OCI-LY7 (cell line): ENCODE measurements around the gene MYL12A. TPM values are rescaled to one million over a fixed set of nuclear protein-coding genes. Genes with fewer than 3 reads are reported as not detected.

Experiments
- BruUV-seq: library from RNA; stranded (reverse); fragments of 400-500 nt; replicated peaks from 2 replicates; lab custom pipeline; 2021; lab: Mats Ljungman, UMichigan
- CTCF ChIA-PET: fragments of 300-600 bp; sonication (Branson Sonifier 250); formaldehyde crosslinking; loops from one replicate; lab custom pipeline; 2022; ENCODE audit warnings: antibody characterized with exemption; ENCODE audit not compliant: unreplicated experiment; lab: Charles Lee
- POLR2A ChIA-PET: fragments of 300-600 bp; sonication (Branson Sonifier 250); formaldehyde crosslinking; loops from one replicate; lab custom pipeline; 2022; ENCODE audit warnings: antibody characterized with exemption; lab: Charles Lee
- DNase-seq: peaks from one replicate; pipeline ENCODE4 v3.0.0-alpha.2; 2015; ENCODE audit warnings: low spot score
- H2AFZ ChIP-seq: fragments of 200-600 bp; sonication (generic), shearing (Covaris generic); 2 replicates; pipeline ENCODE4 v1.6.1; 2014; ENCODE audit warnings: mild to moderate bottlenecking, antibody characterized with exemption, low read length, moderate library complexity
- H3K27ac ChIP-seq: fragments of 200-600 bp; sonication (generic); 2 replicates; pipeline ENCODE4 v1.5.1; 2014; ENCODE audit warnings: mixed run types, low read depth, mild to moderate bottlenecking, moderate library complexity, low read length, inconsistent platforms; ENCODE audit not compliant: poor library complexity, severe bottlenecking
- H3K36me3 ChIP-seq: fragments of 200-600 bp; sonication (generic); 2 replicates; pipeline ENCODE4 v1.6.1; 2014; ENCODE audit warnings: mild to moderate bottlenecking, antibody characterized with exemption, low read length, moderate library complexity, mixed read lengths; ENCODE audit not compliant: insufficient read depth
- H3K4me1 ChIP-seq: fragments of 200-600 bp; sonication (generic); 2 replicates; pipeline ENCODE4 v1.5.1; 2014; ENCODE audit warnings: mild to moderate bottlenecking, low read length; ENCODE audit not compliant: insufficient read depth, poor library complexity, severe bottlenecking
- H3K4me2 ChIP-seq: fragments of 200-600 bp; sonication (generic); 2 replicates; pipeline ENCODE4 v1.6.1; 2014; ENCODE audit warnings: mild to moderate bottlenecking, low read length
- H3K4me3 ChIP-seq: fragments of 200-600 bp; sonication (generic); 2 replicates; pipeline ENCODE4 v1.5.1; 2014; ENCODE audit warnings: mild to moderate bottlenecking, low read depth, low read length; ENCODE audit not compliant: poor library complexity, severe bottlenecking
- H3K79me2 ChIP-seq: fragments of 200-600 bp; sonication (generic); 2 replicates; pipeline ENCODE4 v1.6.1; 2016; ENCODE audit warnings: low read depth, mild to moderate bottlenecking, low read length, moderate library complexity, mixed read lengths; ENCODE audit not compliant: insufficient read depth
- H3K9me2 ChIP-seq: fragments of 200-600 bp; sonication (generic); 2 replicates; pipeline ENCODE4 v1.6.1; 2016; ENCODE audit warnings: mild to moderate bottlenecking, low read length, mixed read lengths; ENCODE audit not compliant: insufficient read depth
- H3K9me3 ChIP-seq: fragments of 200-600 bp; sonication (generic); 2 replicates; pipeline ENCODE4 v1.6.1; 2014; ENCODE audit warnings: mild to moderate bottlenecking, mixed run types, low read length, mixed read lengths
- H4K20me1 ChIP-seq: fragments of 200-600 bp; sonication (generic); 2 replicates; pipeline ENCODE4 v1.6.1; 2014; ENCODE audit warnings: mild to moderate bottlenecking, antibody characterized with exemption, low read length, moderate library complexity, mixed read lengths; ENCODE audit not compliant: insufficient read depth
- EZH2phosphoT487 ChIP-seq: fragments of 200-600 bp; sonication (generic); IDR thresholded peaks from 2 replicates; pipeline ENCODE4 v1.6.1; 2018; ENCODE audit warnings: low read depth, borderline replicate concordance, mild to moderate bottlenecking, mixed run types, antibody characterized with exemption, low read length, moderate library complexity, mixed read lengths
- intact Hi-C: fragments of 100-400 bp; cut with micrococcal nuclease; formaldehyde crosslinking; loops from one replicate; pipeline ENCODE4 v1.10.0; 2022; ENCODE audit not compliant: unreplicated experiment
- total RNA-seq, 2 experiments: library from RNA; depleted of rRNA in 1 of 2; stranded (reverse); fragments of >200 nt in 1 of 2; shearing (Covaris generic) in 1 of 2; gene quantifications; 2 replicates each; pipeline ENCODE4 v1.2.3, GENCODE V29; 2014 to 2022
- TF ChIP-seq, protein P1 (sequence below): fragments of 200-600 bp; sonication (generic); conservative IDR thresholded peaks from 2 replicates; pipeline ENCODE4 v1.5.1; 2014; ENCODE audit warnings: mild to moderate bottlenecking, antibody characterized with exemption, low read length, moderate library complexity, mixed read lengths

The MYL12A gene
- total RNA-seq, 2 experiments from 2014 or later, result 301 to 423 TPM

DNA sequence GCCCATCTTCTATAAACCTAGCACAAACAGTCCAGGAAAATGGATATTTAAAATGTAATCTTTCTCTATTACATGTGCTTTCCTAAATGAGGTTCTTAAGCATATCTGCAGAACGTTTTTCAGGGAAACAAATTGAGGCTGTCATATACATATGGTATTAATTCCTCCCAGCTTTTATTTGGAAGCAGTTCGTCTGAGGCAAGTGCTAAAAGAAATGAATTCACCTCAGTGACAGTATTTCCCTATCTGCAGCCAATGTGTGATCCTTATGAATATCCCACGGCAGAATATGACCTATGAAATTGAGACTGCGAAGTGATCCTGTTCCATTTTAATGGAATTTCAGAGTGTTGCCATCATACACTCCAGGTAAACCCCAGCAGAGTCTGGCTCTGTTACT lies 34.9 kb upstream of the MYL12A start:
- no peak overlapping the region for H3K4me3 ChIP-seq
- ChIA-PET CTCF (no interaction called here), POLR2A (interaction anchor here (1.1 to 1.3 kb wide), 2 partner anchors 10 to 36 kb away, joined by 3 to 4 read pairs; no protein-coding TSS in a partner anchor)
- no peak for DNase-seq
- peaks cover 12% of the 10 kb centered on the region for H3K4me1 ChIP-seq
- H4K20me1 ChIP-seq, result no peaks in the 10 kb centered on the region
- TF ChIP-seq EZH2phosphoT487, result no peak
- TF ChIP-seq, protein P1, sequence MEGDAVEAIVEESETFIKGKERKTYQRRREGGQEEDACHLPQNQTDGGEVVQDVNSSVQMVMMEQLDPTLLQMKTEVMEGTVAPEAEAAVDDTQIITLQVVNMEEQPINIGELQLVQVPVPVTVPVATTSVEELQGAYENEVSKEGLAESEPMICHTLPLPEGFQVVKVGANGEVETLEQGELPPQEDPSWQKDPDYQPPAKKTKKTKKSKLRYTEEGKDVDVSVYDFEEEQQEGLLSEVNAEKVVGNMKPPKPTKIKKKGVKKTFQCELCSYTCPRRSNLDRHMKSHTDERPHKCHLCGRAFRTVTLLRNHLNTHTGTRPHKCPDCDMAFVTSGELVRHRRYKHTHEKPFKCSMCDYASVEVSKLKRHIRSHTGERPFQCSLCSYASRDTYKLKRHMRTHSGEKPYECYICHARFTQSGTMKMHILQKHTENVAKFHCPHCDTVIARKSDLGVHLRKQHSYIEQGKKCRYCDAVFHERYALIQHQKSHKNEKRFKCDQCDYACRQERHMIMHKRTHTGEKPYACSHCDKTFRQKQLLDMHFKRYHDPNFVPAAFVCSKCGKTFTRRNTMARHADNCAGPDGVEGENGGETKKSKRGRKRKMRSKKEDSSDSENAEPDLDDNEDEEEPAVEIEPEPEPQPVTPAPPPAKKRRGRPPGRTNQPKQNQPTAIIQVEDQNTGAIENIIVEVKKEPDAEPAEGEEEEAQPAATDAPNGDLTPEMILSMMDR, result no peak
- H3K36me3 ChIP-seq, result no peaks in the 10 kb centered on the region
- no peak overlapping the region for H3K27ac ChIP-seq
- H2AFZ ChIP-seq, result peak overlapping the region; percentile 84; the same call in 1 of the 2 replicates
- no TSS peak for BruUV-seq
- no peaks in the 10 kb centered on the region for H3K9me3 ChIP-seq
- intact Hi-C loops, result no loop called here
- H3K79me2 ChIP-seq, result no peaks in the 10 kb centered on the region
- H3K9me2 ChIP-seq, result no peaks in the 10 kb centered on the region
- no peak overlapping the region for H3K4me2 ChIP-seq

DNA sequence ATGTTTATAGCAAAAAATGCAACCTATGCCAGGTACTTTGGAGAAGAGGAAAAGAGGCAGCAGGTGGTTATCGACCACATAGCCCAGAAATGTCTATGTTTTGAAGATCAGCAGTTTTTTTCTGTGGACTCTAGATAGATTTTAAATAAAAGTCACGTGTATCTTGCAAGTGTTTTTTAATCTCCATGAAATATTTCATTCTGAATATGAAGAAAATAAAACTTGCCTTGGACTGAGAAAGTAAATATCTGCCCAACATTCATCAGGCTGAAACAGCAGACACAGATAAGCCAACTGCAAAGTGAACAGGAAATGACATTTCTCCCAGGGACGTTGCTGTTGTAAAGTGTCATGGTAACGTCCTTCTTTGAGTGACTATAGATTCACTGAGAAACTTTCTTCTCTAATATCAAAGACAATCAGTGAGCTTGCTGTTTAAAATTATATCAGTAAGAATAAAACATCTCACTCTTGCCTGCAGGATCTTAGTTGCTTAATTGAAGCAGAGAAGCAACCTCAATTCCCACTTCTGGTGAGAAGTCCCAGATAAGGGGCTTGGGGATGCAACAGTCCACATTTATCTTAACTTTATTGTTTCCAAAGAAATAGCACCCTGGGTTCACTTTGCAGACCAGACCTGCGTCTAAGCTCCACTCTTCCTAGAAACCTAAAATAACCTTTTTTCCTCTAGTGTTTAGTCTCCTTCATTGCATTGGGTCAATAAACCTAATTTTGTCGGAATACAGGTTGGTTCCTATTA lies 34.1 kb upstream of the MYL12A start:
- H2AFZ ChIP-seq, result peak overlapping the region; percentile 84
- POLR2A ChIA-PET, result interaction anchor here (0.6 to 1.3 kb wide), 6 partner anchors 9 to 383 kb away, joined by 3 to 5 read pairs (median 4); no protein-coding TSS in a partner anchor
- intact Hi-C loops, result no loop called here

More for the DNA sequence above, 34.1 kb upstream of the MYL12A start:
- Histone ChIP-seq H3K36me3 (no peaks in the 10 kb centered on the region), H3K27ac (no peak overlapping the region), H4K20me1 (no peaks in the 10 kb centered on the region), H3K79me2 (no peaks in the 10 kb centered on the region), H3K9me3 (no peaks in the 10 kb centered on the region), H3K4me3 (no peak overlapping the region), H3K9me2 (no peaks in the 10 kb centered on the region), H3K4me1 (peaks cover 12% of the 10 kb centered on the region), H3K4me2 (no peak overlapping the region; the same call in 1 of the 2 replicates)
- DNase-seq, result peak; percentile 41
- TF ChIP-seq EZH2phosphoT487, result no peak
- TF ChIP-seq, protein P1, result no peak
- CTCF ChIA-PET, result no interaction called here
- no TSS peak for BruUV-seq
